IPS-18c (cell line): ENCODE results near the gene WAPL.

Experiments
- H3K4me3 ChIP-seq: 2 replicates; pipeline ENCODE4 v1.7.0; 2013; ENCODE audit warnings: low read depth, mild to moderate bottlenecking, low read length, moderate library complexity; ENCODE audit not compliant: insufficient read depth
- H3K9me3 ChIP-seq: one replicate; pipeline ENCODE4 v1.6.1; 2013; ENCODE audit warnings: mild to moderate bottlenecking, low read length, moderate library complexity; ENCODE audit not compliant: control insufficient read depth, insufficient read depth

Gene WAPL

DNA sequence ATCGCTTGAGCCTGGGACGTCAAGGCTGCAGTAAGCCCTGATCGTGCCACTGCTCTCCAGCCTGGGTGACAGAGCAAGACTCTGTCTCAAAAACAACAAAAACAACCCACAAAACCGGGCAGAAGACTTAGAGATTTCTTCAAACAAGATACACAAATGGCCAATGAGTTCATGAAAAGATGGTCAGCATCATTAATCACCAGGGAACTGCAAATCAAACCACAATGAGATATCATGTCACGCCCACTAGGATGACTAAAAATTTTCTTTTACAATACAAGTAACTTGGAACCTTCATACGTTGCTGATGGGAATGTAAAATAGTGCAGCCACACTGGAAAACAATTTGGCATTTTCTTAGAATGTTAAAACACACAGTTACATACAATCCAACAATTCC, 77.7 kb downstream of the WAPL start:
- no peak overlapping the region for H3K4me3 ChIP-seq

DNA sequence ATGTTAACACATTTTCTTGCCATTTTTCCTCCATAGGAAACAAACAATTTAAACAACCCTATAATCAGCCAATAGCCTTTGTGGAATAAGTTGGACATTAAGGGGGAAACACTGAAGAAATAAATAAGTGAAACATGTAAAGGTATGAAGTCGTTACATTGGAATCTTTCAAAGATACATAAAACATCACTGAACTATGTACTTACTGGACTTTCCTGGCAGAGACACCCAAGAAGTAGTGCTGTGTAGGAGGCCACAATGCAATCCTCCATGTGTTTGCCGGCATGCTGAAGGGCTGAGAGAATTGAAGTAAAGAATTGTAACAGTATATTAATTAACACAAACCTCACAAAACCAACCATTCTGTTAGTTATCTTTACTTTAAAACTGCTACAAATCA, 78.5 kb downstream of the WAPL start:
- Histone ChIP-seq H3K9me3 (no peaks in the 10 kb centered on the region), H3K4me3 (no peak overlapping the region)

More for the DNA sequence above, 77.7 kb downstream of the WAPL start:
- H3K9me3 ChIP-seq = no peaks in the 10 kb centered on the region

DNA sequence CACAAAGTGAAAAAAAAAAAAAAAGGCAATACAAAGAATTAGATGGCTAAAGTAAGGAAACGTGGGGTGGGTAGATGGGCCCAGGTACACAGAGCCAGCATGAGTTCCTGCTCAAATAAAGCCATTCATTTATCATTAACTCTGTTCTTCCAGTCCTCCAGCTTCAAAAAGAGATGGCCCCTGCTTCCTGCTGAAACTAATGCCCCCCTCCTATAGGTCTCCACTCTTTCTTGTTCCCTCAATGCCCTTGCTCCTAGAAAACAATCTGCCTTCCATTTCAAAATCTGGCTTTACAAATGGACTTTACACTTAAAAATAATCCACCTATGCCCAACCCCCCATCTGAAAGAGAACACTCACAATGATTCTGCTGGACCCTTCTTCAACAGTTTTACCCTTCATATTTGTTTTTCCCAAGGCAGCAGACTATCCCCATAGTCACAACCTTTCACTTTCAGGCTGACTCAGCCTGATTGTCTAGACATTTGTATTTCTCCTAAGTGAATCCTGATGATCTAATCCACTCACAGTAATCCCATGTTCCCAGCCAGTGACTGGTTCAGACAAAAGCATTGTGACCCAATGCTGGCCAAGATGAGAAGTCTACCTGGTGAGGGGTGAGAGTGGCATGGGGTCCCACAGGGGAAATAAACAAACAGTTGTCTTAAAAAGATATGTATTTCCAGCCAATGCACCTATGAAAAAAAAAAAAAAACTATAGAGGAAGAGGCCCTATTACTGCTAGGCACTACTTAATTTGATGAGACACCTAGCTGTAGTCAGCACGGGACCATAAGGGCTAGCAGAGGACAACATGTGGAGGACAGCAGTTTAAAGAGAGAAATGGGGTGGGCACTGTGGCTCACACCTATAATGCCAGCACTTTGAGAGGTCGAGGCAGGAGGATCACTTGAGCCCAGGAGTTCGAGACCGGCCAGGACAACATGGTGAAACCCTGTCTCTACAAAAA, 80.4 kb downstream of the WAPL start:
- Histone ChIP-seq H3K9me3 (no peaks in the 10 kb centered on the region), H3K4me3 (no peak overlapping the region)

DNA sequence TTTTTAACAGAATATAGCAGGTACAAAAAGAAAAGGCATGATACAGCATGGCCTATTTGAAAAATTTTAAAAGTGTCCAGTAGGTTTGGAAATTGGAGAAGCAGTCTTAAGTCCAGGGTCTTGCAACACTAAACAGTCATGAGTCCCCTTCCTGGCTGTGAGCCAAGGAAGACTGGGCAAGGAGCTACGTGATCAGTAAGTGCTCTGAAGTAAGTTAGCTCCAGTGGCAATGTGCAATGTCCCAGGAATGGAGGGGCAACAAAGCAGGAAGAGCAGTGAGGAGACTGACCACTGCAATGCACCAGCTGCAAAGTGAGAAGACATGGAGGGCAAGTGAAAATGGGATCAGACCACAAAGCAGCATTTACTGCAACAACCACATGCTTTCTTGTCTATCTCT, 82.0 kb downstream of the WAPL start:
- H3K4me3 ChIP-seq = no peak overlapping the region
- no peaks in the 10 kb centered on the region for H3K9me3 ChIP-seq

DNA sequence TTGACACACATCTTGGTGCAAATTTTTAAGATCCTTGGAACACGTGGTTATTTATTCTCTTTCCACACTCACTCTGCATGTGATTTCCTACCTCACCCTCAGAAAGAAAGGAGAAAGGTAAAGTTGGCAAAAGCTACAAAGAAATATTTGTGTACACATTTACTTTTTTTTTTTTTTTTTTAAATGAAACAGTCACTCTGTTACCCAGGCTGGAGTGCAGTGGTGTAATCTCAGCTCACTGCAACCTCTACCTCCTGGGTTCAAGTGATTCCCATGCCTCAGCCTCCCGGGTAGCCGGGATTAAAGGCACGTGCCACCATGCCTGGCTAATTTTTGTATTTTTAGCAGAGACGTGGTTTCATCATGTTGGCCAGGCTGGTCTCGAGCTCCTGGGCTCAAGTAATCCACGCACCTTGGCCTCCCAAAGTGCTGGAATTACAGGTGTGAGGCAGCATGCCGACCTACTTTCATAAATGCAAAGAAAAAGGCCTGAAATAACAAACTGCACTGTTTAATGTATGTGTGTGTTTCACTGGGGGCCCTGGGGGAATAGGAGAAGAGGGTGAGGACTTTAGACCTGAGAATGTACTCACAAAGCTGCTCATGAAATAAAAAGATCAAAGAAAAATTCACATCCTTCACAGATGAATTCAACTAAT, 83.4 kb downstream of the WAPL start:
- Histone ChIP-seq H3K9me3 (no peaks in the 10 kb centered on the region), H3K4me3 (no peak overlapping the region)

DNA sequence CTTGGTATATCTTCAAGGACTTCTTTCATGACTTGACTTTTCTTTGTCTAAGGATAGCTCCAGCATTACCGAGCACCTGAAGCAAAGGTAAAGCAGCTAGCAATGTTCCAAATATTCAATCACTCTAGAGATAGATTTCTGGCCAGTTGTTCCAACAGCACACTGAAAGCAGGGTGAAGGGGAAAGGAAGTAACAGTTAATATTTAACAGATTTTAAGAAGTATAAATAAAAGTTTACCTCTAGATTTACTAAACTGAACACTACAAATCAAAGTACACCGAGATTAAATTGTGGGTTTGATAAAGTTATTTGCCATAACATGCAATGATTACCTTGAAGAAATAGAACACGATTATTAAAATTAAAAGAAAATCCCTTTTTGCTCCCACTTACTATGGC, 84.1 kb downstream of the WAPL start:
- no peak overlapping the region for H3K4me3 ChIP-seq
- H3K9me3 ChIP-seq = no peaks in the 10 kb centered on the region

DNA sequence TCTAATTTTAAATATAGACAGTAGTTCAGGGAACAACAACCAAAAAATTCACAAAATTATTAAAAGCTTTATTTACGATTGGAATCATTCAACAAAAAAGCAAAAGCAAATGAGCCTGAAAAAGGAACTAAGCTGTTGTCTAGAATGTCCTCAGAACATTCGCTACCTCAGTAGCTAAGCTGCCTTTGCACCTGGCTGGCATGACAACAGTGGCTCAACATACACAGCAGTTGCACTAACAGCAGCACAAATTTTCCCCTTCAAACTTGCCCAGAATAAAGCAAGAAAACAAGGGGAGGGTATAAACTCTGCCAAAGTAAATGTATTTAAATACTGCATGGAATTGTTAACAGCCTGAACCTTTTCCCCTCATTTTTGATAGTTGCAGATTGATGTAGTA, 84.6 kb downstream of the WAPL start:
- Histone ChIP-seq H3K9me3 (no peaks in the 10 kb centered on the region), H3K4me3 (no peak overlapping the region)

DNA sequence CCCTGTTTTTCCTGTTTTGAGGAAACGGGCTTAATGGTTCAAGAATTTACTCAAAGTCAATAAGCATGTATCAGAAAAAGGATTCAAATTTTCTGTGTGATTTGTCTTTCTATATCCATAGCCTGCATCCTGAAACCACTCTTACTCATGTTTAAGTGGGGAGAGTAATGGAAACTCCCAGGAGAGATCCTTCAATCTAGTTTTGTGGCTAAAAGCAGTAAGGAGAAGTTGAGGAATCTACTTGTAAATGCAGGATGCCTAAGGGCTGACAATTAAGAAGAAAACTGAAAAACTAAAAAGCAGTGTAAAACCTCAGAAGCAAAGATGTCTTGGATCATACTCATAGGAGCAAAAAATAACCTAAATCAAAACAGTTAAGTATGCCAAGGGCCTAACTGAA, 86.9 kb downstream of the WAPL start:
- H3K4me3 ChIP-seq = no peak overlapping the region
- no peaks in the 10 kb centered on the region for H3K9me3 ChIP-seq

DNA sequence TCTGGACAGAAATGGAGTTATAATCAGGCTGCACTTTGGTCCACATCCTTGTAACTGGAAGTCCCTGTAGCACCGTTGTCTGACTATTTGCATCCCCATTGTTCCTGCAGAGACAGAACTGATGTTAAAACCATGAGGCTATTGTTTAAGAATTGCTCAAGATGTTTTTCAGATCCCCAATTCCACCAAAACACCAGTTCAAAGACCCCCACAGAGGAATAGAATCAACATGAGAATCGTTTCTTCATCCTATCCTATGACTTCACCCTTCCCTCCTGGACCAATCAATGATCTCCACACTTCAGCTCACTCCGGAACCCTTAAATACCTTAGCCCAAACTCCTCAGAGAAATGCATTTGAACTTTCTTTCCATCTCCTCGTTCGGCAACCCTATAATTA, 97.9 kb downstream of the WAPL start:
- no peak overlapping the region for H3K4me3 ChIP-seq
- H3K9me3 ChIP-seq = no peaks in the 10 kb centered on the region

DNA sequence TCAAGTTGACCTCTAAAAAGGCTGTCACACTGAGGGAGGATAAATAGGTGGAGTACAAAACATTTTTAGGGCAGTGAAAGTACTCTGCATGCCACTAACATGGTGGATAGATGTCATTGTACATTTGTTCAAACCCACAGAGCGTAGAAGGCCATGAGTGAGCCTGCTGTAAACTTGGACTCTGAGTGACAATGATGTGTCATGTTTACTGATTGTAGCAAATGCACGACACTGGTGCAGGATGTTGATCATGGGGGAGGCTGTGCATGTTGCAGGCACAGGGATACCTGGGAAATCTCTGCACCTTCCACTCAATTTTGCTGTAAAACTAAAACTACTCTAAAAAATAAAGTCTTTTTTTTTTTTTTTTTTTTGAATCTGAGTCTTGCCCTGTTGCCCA, 102.5 kb downstream of the WAPL start:
- no peaks in the 10 kb centered on the region for H3K9me3 ChIP-seq
- no peak overlapping the region for H3K4me3 ChIP-seq

DNA sequence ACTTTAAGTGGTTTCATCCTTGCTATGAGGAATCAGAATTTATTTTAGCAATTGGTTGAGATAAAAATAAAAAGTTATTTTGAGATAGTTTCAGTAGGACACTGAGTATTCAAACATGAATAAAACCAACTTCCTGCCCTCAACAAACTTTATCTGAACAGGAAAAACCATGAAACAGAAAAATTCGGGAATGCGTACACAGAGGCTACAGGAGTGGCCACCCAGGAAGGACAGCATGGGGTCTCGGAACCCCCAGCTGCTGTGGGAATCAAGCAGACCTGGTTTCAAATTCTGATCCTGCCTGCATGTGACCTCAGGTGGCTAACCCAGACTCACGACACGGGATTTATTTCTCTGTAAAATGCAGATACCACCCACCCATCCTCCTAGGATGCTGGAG, 106.0 kb downstream of the WAPL start:
- H3K4me3 ChIP-seq = no peak overlapping the region
- H3K9me3 ChIP-seq = no peaks in the 10 kb centered on the region

DNA sequence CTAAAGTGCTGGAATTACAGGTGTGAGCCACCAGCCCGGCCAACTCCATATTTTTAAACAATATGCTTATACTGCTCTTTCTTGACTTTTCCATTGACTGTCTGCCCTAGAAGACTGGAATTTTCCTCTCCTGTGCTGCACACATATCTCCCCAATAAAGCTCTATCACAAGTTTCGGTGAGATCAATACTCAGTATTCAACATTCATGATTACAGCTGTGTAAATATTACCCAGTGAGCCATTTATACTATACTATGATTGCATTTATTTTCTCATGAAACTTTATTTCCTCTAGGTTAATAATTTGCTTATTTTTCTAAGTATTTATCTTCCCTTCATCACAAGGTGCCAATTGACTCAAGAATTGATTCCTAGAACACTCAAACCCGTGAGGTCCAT, 106.5 kb downstream of the WAPL start:
- Histone ChIP-seq H3K9me3 (no peaks in the 10 kb centered on the region), H3K4me3 (no peak overlapping the region)

DNA sequence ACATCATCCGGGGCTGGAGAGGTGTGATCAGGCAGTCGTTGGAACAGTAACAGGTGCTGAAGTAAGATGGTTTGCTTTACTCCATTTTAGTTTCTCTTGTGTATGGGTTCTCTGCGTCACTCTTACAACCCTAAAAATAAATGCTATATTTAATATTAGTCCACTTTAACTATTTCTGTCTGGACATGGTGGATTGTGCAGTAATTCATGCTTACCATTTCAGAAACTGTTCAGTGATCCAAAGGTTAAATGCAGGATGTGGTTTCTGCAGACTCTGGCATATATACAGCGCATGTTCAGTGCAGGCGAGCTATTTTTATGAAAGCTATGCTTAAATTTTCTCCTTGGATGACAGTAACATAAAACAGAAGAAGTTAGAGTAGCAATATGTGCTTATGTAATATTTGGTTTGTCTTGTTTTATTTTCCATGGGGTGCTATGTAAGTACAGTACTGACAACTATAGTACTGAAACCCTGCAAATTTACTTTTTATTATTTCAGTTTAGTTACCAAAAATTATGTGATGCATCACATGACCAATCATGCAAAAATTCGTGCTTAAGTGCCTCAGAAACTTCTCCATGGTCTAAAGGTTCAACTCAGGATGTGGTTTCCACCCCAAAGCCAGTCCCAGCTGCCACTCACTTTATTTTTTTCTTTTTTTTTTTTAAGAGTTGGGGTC, 108.4 kb downstream of the WAPL start:
- no peaks in the 10 kb centered on the region for H3K9me3 ChIP-seq
- no peak overlapping the region for H3K4me3 ChIP-seq

DNA sequence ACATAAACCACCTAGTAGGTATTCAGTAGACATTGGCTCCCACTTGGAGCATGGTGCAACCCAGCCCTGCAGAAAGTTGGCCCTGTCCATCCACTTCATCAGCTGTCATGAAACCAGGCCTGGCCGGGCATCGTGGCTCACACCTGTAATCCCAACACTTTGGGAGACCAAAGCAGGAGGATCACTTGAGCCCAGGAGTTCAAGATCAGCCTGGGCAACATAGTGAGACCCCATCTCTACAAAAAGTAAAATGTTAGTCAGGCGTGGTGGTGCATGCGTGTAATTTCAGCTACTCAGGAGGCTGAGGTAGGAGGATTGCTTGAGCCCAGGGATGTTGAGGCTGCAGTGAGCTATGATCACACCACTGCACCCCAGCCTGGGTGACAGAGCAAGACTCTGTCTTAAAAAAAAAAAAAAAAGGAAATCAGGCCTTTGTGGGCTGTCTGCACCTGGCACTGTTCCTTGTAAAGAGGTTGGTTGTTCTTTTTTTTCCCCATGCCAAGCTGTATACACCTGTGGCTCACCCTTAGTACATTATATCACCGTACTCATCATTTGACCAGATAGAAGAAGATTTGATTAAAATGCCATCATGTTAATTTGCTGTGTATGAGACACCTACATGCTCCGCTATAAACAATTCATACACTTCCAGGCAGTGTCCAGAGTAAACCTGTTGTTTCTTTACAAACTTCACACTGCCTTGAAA, 109.6 kb downstream of the WAPL start:
- Histone ChIP-seq H3K9me3 (no peaks in the 10 kb centered on the region), H3K4me3 (no peak overlapping the region)

DNA sequence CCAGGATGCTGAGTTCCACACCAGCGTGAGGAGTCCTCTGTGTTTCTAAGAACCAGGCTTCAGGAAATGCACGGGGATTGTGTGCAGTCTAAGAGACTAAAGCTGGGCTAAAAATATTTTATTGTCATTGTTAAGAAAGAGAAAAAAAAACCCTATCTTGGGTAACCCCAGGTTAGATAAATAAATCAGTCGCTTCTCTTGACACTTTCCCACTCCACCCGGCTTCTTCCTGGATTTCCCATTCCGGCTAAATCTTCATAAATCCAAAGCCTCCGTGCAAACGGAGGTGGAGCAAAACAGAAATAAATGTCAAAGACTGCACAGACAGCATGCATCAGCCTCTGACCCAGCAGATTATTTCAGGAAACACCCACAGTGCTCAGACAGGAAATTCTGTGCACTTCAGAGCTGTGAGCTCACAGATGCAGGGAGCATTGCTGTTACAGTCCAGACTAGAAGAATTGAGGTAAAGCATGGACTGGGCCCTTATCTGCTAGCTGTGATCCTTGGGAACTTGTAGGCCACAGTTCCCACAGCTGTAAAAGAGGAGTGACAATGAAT, 110.2 kb downstream of the WAPL start:
- Histone ChIP-seq H3K4me3 (no peak overlapping the region), H3K9me3 (no peaks in the 10 kb centered on the region)

DNA sequence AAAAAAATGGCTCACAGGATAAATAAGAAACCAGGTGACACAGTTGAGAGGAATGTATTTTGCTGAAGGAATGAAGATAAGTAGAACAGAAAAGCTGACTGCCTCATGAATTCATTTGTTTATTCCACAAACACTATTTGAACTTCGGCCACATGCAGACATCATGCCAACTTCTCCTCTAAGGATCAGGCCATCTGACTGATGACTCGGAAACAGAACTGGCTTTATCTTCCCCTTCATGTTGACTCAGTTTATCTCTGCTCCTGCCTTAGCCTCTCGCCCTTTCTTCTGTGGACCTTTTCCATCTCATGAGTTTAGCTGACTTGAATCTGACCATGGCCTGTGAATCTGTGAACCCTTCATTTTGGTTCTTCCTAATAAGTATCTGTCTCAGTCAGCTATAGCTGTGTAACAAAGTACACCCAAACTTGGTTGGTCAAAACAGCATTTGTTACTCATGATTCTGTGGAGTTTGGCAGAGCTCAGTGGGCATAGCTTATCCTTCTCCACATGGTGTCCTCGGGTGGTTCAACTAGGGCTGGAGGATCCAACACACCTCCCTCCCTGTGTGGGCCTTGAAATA, 111.0 kb downstream of the WAPL start:
- H3K4me3 ChIP-seq = no peak overlapping the region
- no peaks in the 10 kb centered on the region for H3K9me3 ChIP-seq

DNA sequence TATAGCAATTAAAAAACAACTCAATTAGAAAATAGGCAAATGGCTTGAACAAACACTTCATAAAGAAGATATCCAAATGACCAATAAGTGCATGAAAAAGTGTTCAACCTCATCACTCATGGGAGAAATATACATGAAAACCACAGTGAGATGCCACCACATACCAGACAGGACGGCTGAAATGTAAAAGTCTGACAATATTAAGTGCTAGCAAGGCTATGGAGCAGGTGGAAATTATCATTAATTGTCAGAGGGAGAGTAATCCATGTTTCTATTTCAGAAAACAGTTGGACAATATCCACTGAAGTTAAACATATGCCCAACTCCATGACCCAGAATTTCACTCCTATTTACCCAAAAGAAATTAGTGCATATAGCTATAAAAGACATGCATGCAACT, 112.4 kb downstream of the WAPL start:
- Histone ChIP-seq H3K9me3 (no peaks in the 10 kb centered on the region), H3K4me3 (no peak overlapping the region)
